ENCODE measurements around the gene TRABD2B. TPM values are rescaled to one million over a fixed set of nuclear protein-coding genes. Genes with fewer than 3 reads are reported as not detected.

TRABD2B gene
- total and polyA plus RNA-seq, 2 of the 13 experiments (the other 11 are each of a cell fraction or from before 2014, with no cell fraction given) = 0.04 TPM; not detected in 1

- no peak for TF ChIP-seq SP140L (CRISPR knock-in tag; IDR thresholded peaks at IDR 0.05; ENCODE audit: borderline replicate concordance)
- TF ChIP-seq ZBED4 (CRISPR knock-in tag; IDR thresholded peaks at IDR 0.05; ENCODE audit: borderline replicate concordance) = no peak
- no peak for TF ChIP-seq HMGXB3 (CRISPR knock-in tag; IDR thresholded peaks at IDR 0.05; ENCODE audit: borderline replicate concordance)
- no peak for TF ChIP-seq KAT7 (CRISPR knock-in tag; IDR thresholded peaks at IDR 0.05; ENCODE audit: borderline replicate concordance)
- no peak for TF ChIP-seq ZSCAN20 (CRISPR knock-in tag; IDR thresholded peaks at IDR 0.05; ENCODE audit: borderline replicate concordance)
- peak; percentile 39 for TF ChIP-seq SPEN (CRISPR knock-in tag; IDR thresholded peaks at IDR 0.05; ENCODE audit: low read depth)
- no peak for TF ChIP-seq ZNF660 (CRISPR knock-in tag; IDR thresholded peaks at IDR 0.05; ENCODE audit: borderline replicate concordance, low read depth)
- TF ChIP-seq ZNF225 (CRISPR knock-in tag; IDR thresholded peaks at IDR 0.05) = no peak
- TF ChIP-seq ZNF143 (CRISPR knock-in tag; IDR thresholded peaks at IDR 0.05) = no peak
- no peak for TF ChIP-seq ZNF678 (CRISPR knock-in tag; IDR thresholded peaks at IDR 0.05)
- TF ChIP-seq ELF3 (CRISPR knock-in tag; IDR thresholded peaks at IDR 0.05) = peak; percentile 73
- TF ChIP-seq ZNF816 (CRISPR knock-in tag; IDR thresholded peaks at IDR 0.05; ENCODE audit: borderline replicate concordance) = peak; percentile 78; the same call in 1 of the 2 replicates
- no peak for TF ChIP-seq CREB1 (IDR thresholded peaks at IDR 0.05)
- no peak; the same call in none of the 2 replicates for TF ChIP-seq CREB1 (CRISPR knock-in tag; IDR thresholded peaks at IDR 0.05)
- TF ChIP-seq HINFP (CRISPR knock-in tag; IDR thresholded peaks at IDR 0.05; ENCODE audit: low read depth) = no peak
- TF ChIP-seq TIGD3 (CRISPR knock-in tag; IDR thresholded peaks at IDR 0.05; ENCODE audit: borderline replicate concordance) = no peak
- peak; percentile 67; the same call in 1 of the 2 replicates for TF ChIP-seq TFE3 (CRISPR knock-in tag; IDR thresholded peaks at IDR 0.05)
Observed at GRCh38 chr1:47918257-47918867, 78.8 kb downstream of the TRABD2B start (continued).
